ENCODE data around the gene NTSR2. TPM values are rescaled to one million over a fixed set of nuclear protein-coding genes. Genes with fewer than 3 reads are reported as not detected.

NTSR2 gene
- total and polyA plus RNA-seq, 4 donors: not detected

GRCh38 chr2:11646530-11646929 is 23.5 kb downstream of the NTSR2 start:
- WGBS: 98% methylated on average over 3 of the region's 3 CpGs
- H3K9ac ChIP-seq (ENCODE audit: low read depth in 1 of 2, low read length in 2 of 2): no peak overlapping the region
- no peak overlapping the region for H3K27ac ChIP-seq (ENCODE audit: low read depth in 1 of 2, low read length in 2 of 2)
- H3K27me3 ChIP-seq (ENCODE audit: control insufficient read depth in 4 of 4, insufficient read depth in 4 of 4, low read length in 3 of 4): no peaks in the 10 kb centered on the region
- H3K9me3 ChIP-seq (ENCODE audit: control insufficient read depth in 4 of 4, low read length in 3 of 4): no peaks in the 10 kb centered on the region
- no peak for DNase-seq (ENCODE audit: low spot score)
- H3K4me3 ChIP-seq (ENCODE audit: low read depth in 1 of 3, low read length in 3 of 3): no peak overlapping the region
- peaks cover 0 to 3% (median 0%) of the 10 kb centered on the region in 4 donors for H3K36me3 ChIP-seq (ENCODE audit: control insufficient read depth in 4 of 4, insufficient read depth in 3 of 4, low read depth in 1 of 4, low read length in 3 of 4)
- no peak for TF ChIP-seq NR2F2 (IDR thresholded peaks at IDR 0.05)
- TF ChIP-seq HNF4G (IDR thresholded peaks at IDR 0.05): no peak
- no peak for TF ChIP-seq YY1 (IDR thresholded peaks at IDR 0.05)
- no peak for TF ChIP-seq TAF1 (conservative IDR thresholded peaks at IDR 0.05)
- no peak for TF ChIP-seq ATF3 (IDR thresholded peaks at IDR 0.05)
- H3K4me1 ChIP-seq (ENCODE audit: control insufficient read depth in 4 of 4, insufficient read depth in 4 of 4, low read length in 3 of 4): no peaks in the 10 kb centered on the region

DNA sequence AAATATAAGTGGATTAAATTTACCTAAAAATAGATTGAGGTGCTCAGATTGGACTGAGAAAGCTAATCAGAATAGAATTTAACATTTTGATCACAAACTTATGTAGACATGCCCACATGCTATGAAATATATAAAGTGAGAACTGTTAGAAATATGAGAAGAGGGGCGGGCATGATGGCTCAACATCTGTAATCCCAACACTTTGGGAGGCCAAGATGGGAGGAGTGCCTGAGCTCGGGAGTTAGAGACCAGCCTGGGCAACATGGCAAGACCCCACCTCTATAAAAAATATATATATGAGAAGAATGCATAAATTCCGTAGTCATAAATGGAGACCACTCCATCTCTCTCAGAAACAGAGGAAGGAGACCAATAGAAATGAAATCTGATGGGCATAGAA is 25.7 kb downstream of the NTSR2 start:
- Histone ChIP-seq H3K9ac (ENCODE audit: low read depth in 1 of 2, low read length in 2 of 2) (no peak overlapping the region), H3K27me3 (ENCODE audit: control insufficient read depth in 4 of 4, insufficient read depth in 4 of 4, low read length in 3 of 4) (no peaks in the 10 kb centered on the region), H3K9me3 (ENCODE audit: control insufficient read depth in 4 of 4, low read length in 3 of 4) (no peaks in the 10 kb centered on the region), H3K27ac (ENCODE audit: low read depth in 1 of 2, low read length in 2 of 2) (no peak overlapping the region), H3K4me3 (ENCODE audit: low read depth in 1 of 3, low read length in 3 of 3) (no peak overlapping the region), H3K4me1 (ENCODE audit: control insufficient read depth in 4 of 4, insufficient read depth in 4 of 4, low read length in 3 of 4) (no peaks in the 10 kb centered on the region), H3K36me3 (ENCODE audit: control insufficient read depth in 4 of 4, insufficient read depth in 3 of 4, low read depth in 1 of 4, low read length in 3 of 4) (peaks cover 0 to 6% (median 1%) of the 10 kb centered on the region in 4 donors)
- DNase-seq (ENCODE audit: low spot score): no peak
- 90% methylated on average over 3 of the region's 3 CpGs for WGBS
- no peak for TF ChIP-seq GABPA (IDR thresholded peaks at IDR 0.05 in 1 of 2, conservative IDR thresholded peaks at IDR 0.05 in 1 of 2)
- TF ChIP-seq JUND (IDR thresholded peaks at IDR 0.05): no peak
- no peak for TF ChIP-seq HNF4G (IDR thresholded peaks at IDR 0.05)
- TF ChIP-seq YY1 (IDR thresholded peaks at IDR 0.05): no peak
- TF ChIP-seq, protein P1, sequence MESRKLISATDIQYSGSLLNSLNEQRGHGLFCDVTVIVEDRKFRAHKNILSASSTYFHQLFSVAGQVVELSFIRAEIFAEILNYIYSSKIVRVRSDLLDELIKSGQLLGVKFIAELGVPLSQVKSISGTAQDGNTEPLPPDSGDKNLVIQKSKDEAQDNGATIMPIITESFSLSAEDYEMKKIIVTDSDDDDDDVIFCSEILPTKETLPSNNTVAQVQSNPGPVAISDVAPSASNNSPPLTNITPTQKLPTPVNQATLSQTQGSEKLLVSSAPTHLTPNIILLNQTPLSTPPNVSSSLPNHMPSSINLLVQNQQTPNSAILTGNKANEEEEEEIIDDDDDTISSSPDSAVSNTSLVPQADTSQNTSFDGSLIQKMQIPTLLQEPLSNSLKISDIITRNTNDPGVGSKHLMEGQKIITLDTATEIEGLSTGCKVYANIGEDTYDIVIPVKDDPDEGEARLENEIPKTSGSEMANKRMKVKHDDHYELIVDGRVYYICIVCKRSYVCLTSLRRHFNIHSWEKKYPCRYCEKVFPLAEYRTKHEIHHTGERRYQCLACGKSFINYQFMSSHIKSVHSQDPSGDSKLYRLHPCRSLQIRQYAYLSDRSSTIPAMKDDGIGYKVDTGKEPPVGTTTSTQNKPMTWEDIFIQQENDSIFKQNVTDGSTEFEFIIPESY (IDR thresholded peaks at IDR 0.05): no peak
- no peak for TF ChIP-seq CTCF (IDR thresholded peaks at IDR 0.05; ENCODE audit: low read depth, low read length, missing input control)
- no peak for TF ChIP-seq MAX (IDR thresholded peaks at IDR 0.05)
- TF ChIP-seq SP1 (IDR thresholded peaks at IDR 0.05): no peak
- TF ChIP-seq ATF3 (IDR thresholded peaks at IDR 0.05): no peak
- TF ChIP-seq EGR1 (IDR thresholded peaks at IDR 0.05; ENCODE audit: low read depth in 2 of 2): no peak
- no peak for TF ChIP-seq FOXA2 (IDR thresholded peaks at IDR 0.05)
- TF ChIP-seq, protein P2, sequence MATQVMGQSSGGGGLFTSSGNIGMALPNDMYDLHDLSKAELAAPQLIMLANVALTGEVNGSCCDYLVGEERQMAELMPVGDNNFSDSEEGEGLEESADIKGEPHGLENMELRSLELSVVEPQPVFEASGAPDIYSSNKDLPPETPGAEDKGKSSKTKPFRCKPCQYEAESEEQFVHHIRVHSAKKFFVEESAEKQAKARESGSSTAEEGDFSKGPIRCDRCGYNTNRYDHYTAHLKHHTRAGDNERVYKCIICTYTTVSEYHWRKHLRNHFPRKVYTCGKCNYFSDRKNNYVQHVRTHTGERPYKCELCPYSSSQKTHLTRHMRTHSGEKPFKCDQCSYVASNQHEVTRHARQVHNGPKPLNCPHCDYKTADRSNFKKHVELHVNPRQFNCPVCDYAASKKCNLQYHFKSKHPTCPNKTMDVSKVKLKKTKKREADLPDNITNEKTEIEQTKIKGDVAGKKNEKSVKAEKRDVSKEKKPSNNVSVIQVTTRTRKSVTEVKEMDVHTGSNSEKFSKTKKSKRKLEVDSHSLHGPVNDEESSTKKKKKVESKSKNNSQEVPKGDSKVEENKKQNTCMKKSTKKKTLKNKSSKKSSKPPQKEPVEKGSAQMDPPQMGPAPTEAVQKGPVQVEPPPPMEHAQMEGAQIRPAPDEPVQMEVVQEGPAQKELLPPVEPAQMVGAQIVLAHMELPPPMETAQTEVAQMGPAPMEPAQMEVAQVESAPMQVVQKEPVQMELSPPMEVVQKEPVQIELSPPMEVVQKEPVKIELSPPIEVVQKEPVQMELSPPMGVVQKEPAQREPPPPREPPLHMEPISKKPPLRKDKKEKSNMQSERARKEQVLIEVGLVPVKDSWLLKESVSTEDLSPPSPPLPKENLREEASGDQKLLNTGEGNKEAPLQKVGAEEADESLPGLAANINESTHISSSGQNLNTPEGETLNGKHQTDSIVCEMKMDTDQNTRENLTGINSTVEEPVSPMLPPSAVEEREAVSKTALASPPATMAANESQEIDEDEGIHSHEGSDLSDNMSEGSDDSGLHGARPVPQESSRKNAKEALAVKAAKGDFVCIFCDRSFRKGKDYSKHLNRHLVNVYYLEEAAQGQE (IDR thresholded peaks at IDR 0.05): no peak
- no peak for TF ChIP-seq NR2F2 (IDR thresholded peaks at IDR 0.05)
- TF ChIP-seq FOXA1 (IDR thresholded peaks at IDR 0.05): no peak
- no peak for TF ChIP-seq RXRA (IDR thresholded peaks at IDR 0.05)
- TF ChIP-seq RAD21 (IDR thresholded peaks at IDR 0.05): no peak
